GM12878 (cell line): ENCODE results near the gene CIRBP. TPM values are rescaled to one million over a fixed set of nuclear protein-coding genes. Genes with fewer than 3 reads are reported as not detected.

Experiments used
- ATAC-seq: fragments of 200-7000 bp; cut with Tn5 transposase; 3 replicates; pipeline ENCODE4 v1.9.1; 2020; ENCODE audit warnings: mild to moderate bottlenecking, moderate library complexity
- BruUV-seq: library from RNA; stranded (reverse); fragments of 400-500 nt; replicated peaks from 2 replicates; lab custom pipeline; 2021; lab: Mats Ljungman, UMichigan
- CTCF ChIA-PET: fragments of 300-600 bp; sonication (Branson Sonifier 250); formaldehyde crosslinking; extraction: SDS; loops from one replicate; lab custom pipeline; 2021; ENCODE audit warnings: inconsistent platforms; lab: Yijun Ruan, JAX
- POLR2A ChIA-PET: fragments of 350-600 bp; formaldehyde crosslinking; extraction: SDS; loops from one replicate; lab custom pipeline; 2021; ENCODE audit warnings: inconsistent platforms; lab: Charles Lee
- RAD21 ChIA-PET: fragments of 300-600 bp; sonication (Branson Sonifier 250); formaldehyde crosslinking; loops from one replicate; lab custom pipeline; 2023; ENCODE audit warnings: antibody characterized with exemption; ENCODE audit not compliant: unreplicated experiment; lab: Charles Lee
- SMC1A ChIA-PET: fragments of 300-600 bp; sonication (Branson Sonifier 250); formaldehyde crosslinking; loops from one replicate; lab custom pipeline; 2023; ENCODE audit not compliant: unreplicated experiment, uncharacterized antibody; lab: Charles Lee
- DNase-seq: peaks from one replicate; pipeline ENCODE4 v3.0.0-alpha.2; 2011; ENCODE audit warnings: low read depth, low spot score
- FAIRE-seq: peaks from 3 replicates; lab custom pipeline; 2011; peaks lifted over from hg19 to GRCh38; lab: Jason Lieb, UNC
- H2AFZ ChIP-seq: 2 replicates; pipeline ENCODE4 v1.6.0; 2011; ENCODE audit warnings: low read depth, low read length, control low read depth; ENCODE audit not compliant: control insufficient read depth
- H3K27ac ChIP-seq: 2 replicates; pipeline ENCODE4 v1.5.1; 2011; ENCODE audit warnings: control low read depth; ENCODE audit not compliant: control insufficient read depth, insufficient read depth
- H3K27me3 ChIP-seq, 2 experiments: replicated peaks in 1 of 2; 2 replicates each; pipeline versions ENCODE4 v1.6.0 to v1.6.1; 2011; ENCODE audit warnings: low read length in 1 of 2; ENCODE audit not compliant: control insufficient read depth in 2 of 2, insufficient read depth in 2 of 2
- H3K36me3 ChIP-seq, 2 experiments: 2 replicates each; pipeline ENCODE4 v1.5.1; 2011; ENCODE audit warnings: low read length in 1 of 2; ENCODE audit not compliant: control insufficient read depth in 2 of 2, insufficient read depth in 2 of 2
- H3K4me1 ChIP-seq: 2 replicates; pipeline ENCODE4 v1.6.1; 2011; ENCODE audit warnings: mild to moderate bottlenecking, low read length, moderate library complexity, mixed read lengths; ENCODE audit not compliant: control insufficient read depth, insufficient read depth
- H3K4me2 ChIP-seq: 2 replicates; pipeline ENCODE4 v1.6.0; 2011; ENCODE audit warnings: control low read depth; ENCODE audit not compliant: control insufficient read depth, insufficient read depth
- H3K4me3 ChIP-seq: fragments of 200-600 bp; sonication (generic); 2 replicates; pipeline ENCODE4 v1.5.1; 2016
- H3K79me2 ChIP-seq: 2 replicates; pipeline ENCODE4 v1.6.0; 2011; ENCODE audit warnings: low read length; ENCODE audit not compliant: control insufficient read depth, insufficient read depth
- H3K9ac ChIP-seq: 2 replicates; pipeline ENCODE4 v1.8.0; 2011; ENCODE audit warnings: low read length, control low read depth, mixed read lengths; ENCODE audit not compliant: control insufficient read depth, insufficient read depth
- H3K9me3 ChIP-seq: replicated peaks from 3 replicates; pipeline ENCODE4 v1.5.1; 2011; ENCODE audit warnings: mild to moderate bottlenecking, low read length; ENCODE audit not compliant: control insufficient read depth, insufficient read depth
- H4K20me1 ChIP-seq: 2 replicates; pipeline ENCODE4 v1.6.0; 2011; ENCODE audit not compliant: control insufficient read depth, insufficient read depth
- BRCA1 ChIP-seq: IDR thresholded peaks from 2 replicates; pipeline ENCODE4 v1.6.1; 2011; ENCODE audit warnings: low read depth, low read length, improper control_type of control experiment
- E2F4 ChIP-seq: IDR thresholded peaks from 2 replicates; pipeline ENCODE4 v1.6.1; 2012; ENCODE audit warnings: low read depth, low read length, improper control_type of control experiment
- EED ChIP-seq: sonication (generic); IDR thresholded peaks from 2 replicates; pipeline ENCODE4 v1.6.1; 2016; ENCODE audit warnings: antibody characterized with exemption, low read depth
- EGR1 ChIP-seq, 2 experiments: IDR thresholded peaks; 1 replicate in 1 of 2; 2 replicates in 1 of 2; pipeline ENCODE4 v1.6.1; 2011 to 2012; ENCODE audit warnings: low read depth in 2 of 2, low read length in 2 of 2, borderline replicate concordance in 1 of 2, mild to moderate bottlenecking in 1 of 2, moderate library complexity in 1 of 2
- HDAC2 ChIP-seq: fragments of 200-600 bp; sonication (generic); IDR thresholded peaks from 2 replicates; pipeline ENCODE4 v1.6.1; 2017
- HSF1 ChIP-seq: fragments of 150-350 bp; IDR thresholded peaks from 2 replicates; pipeline ENCODE4 v1.6.1; 2014; ENCODE audit warnings: mild to moderate bottlenecking, low read depth, low read length
- MEF2B ChIP-seq: fragments of 450-650 bp; IDR thresholded peaks from 2 replicates; pipeline ENCODE4 v1.6.1; 2018; ENCODE audit warnings: mild to moderate bottlenecking, moderate library complexity; ENCODE audit not compliant: partially characterized antibody, poor library complexity, severe bottlenecking
- NR2F1 ChIP-seq: fragments of 450-650 bp; conservative IDR thresholded peaks from 2 replicates; pipeline ENCODE4 v1.6.1; 2017; ENCODE audit warnings: mild to moderate bottlenecking
- RBBP5 ChIP-seq: fragments of 200-600 bp; sonication (generic); conservative IDR thresholded peaks from 2 replicates; pipeline ENCODE4 v1.6.1; 2016
- RELB ChIP-seq: fragments of 450-650 bp; IDR thresholded peaks from 2 replicates; pipeline ENCODE4 v1.6.1; 2017; ENCODE audit warnings: low read depth, mild to moderate bottlenecking, moderate library complexity
- SMAD5 ChIP-seq: IDR thresholded peaks from 2 replicates; pipeline ENCODE4 v1.6.1; 2016; ENCODE audit warnings: antibody characterized with exemption, low read depth
- SMC3 ChIP-seq: IDR thresholded peaks from 2 replicates; pipeline ENCODE4 v1.6.1; 2011; ENCODE audit warnings: low read length, improper control_type of control experiment, borderline replicate concordance
- USF2 ChIP-seq: IDR thresholded peaks from 2 replicates; pipeline ENCODE4 v1.6.1; 2011; ENCODE audit warnings: low read depth, low read length, improper control_type of control experiment, borderline replicate concordance
- WGBS: methylation state at CpG from one replicate; pipeline ENCODE4 v1.1.6; 2016; ENCODE audit warnings: low lambda C conversion rate; ENCODE audit not compliant: insufficient replicate concordance, insufficient coverage; ENCODE audit errors: missing lambda C conversion rate; 5-methylcytosine and 5-hydroxymethylcytosine counted together
- in situ Hi-C: fragments of 300-500 bp; cut with MboI; formaldehyde crosslinking; loops from 9 replicates; pipeline ENCODE4 v1.14.3; 2018; ENCODE audit warnings: mixed read lengths
- intact Hi-C: fragments of 100-400 bp; cut with micrococcal nuclease; formaldehyde crosslinking; loops from one replicate; pipeline ENCODE4 v1.14.2; 2022; ENCODE audit not compliant: unreplicated experiment
- polyA plus RNA-seq, 11 experiments: library from polyadenylated mRNA; depleted of rRNA in 4 of 11; unstranded in 6 of 11; stranded (reverse) in 5 of 11; fragments of >200 nt; fragmentation: Nextera tagmentation in 4 of 11; fragmentation: Illumina TruSeq in 1 of 11; extraction: Ambion mirVana in 4 of 11; extraction: Trizol in 1 of 11; gene quantifications; 1 replicate in 1 of 11; 2 replicates in 10 of 11; pipeline versions ENCODE4 v1.2.1 to v1.2.3, GENCODE V29; 2011 to 2016; ENCODE audit warnings: inconsistent platforms in 2 of 11, missing spikeins in 2 of 11, low read depth in 1 of 11
- total RNA-seq, 4 experiments: library from RNA; depleted of rRNA in 3 of 4; stranded (reverse); fragments of >200 nt in 3 of 4; fragmentation: Illumina TruSeq in 1 of 4; extraction: Trizol in 1 of 4; gene quantifications; 2 replicates each; pipeline versions ENCODE4 v1.2.1 to v1.2.3, GENCODE V29; 2013 to 2021
- TF ChIP-seq, protein P1 (sequence below): fragments of 450-650 bp; IDR thresholded peaks from 2 replicates; pipeline ENCODE4 v1.6.1; 2016; ENCODE audit warnings: mild to moderate bottlenecking
- TF ChIP-seq, protein P2 (sequence below): fragments of 450-650 bp; IDR thresholded peaks from 2 replicates; pipeline ENCODE4 v1.6.1; 2016; ENCODE audit warnings: mild to moderate bottlenecking

The CIRBP gene
- total and polyA plus RNA-seq, 10 of the 15 experiments (the other 5 are each of a cell fraction or from before 2014, with no cell fraction given) = 27.6 to 335 (median 229) TPM

- Histone ChIP-seq H3K27me3 (no peaks in the 10 kb centered on the region), H2AFZ (no peak overlapping the region), H3K4me3 (peak overlapping the region; percentile 98), H4K20me1 (no peaks in the 10 kb centered on the region; the same call in 1 of the 2 replicates), H3K4me2 (peak overlapping the region; percentile 99), H3K36me3 (peaks cover 34 to 35% of the 10 kb centered on the region in 2 experiments), H3K79me2 (peaks cover 56% of the 10 kb centered on the region), H3K4me1 (peaks cover 41% of the 10 kb centered on the region), H3K9ac (peak overlapping the region; percentile 98), H3K9me3 (no peaks in the 10 kb centered on the region), H3K27ac (peak overlapping the region; percentile 98)
- SMC1A ChIA-PET = interaction anchor here (7.3 kb wide), 1 partner anchor 26 kb away, joined by 172 read pairs; the partner anchor contains the start of gene ATP5F1D
- ATAC-seq (no peak), DNase-seq (no peak), FAIRE-seq (no peak)
- under 1% methylated on average over 8 of the region's 8 CpGs for WGBS
- CTCF ChIA-PET = interaction anchor here (4.0 kb wide), 1 partner anchor 26 kb away, joined by 32 read pairs; no protein-coding TSS in a partner anchor
- no TSS peak for BruUV-seq
- POLR2A ChIA-PET = interaction anchor here (8.7 kb wide), 1 partner anchor 27 kb away, joined by 184 read pairs; the partner anchor contains the start of gene ATP5F1D
- intact Hi-C loops (no loop called here), in situ Hi-C loops (no loop called here)
- RAD21 ChIA-PET = no interaction called here
- TF ChIP-seq NR2F1 (no peak), EED (no peak), E2F4 (peak; percentile 51; the same call in 1 of the 2 replicates), BRCA1 (no peak), EGR1 (IDR thresholded peaks at IDR 0.05; ENCODE audit: borderline replicate concordance in 1 of 2, low read depth in 2 of 2, low read length in 2 of 2) (no peak), SMC3 (no peak), MEF2B (peak; percentile 0), RELB (no peak), RBBP5 (no peak), HDAC2 (no peak), USF2 (no peak), HSF1 (no peak), SMAD5 (0 out of 2 replicates have a peak, but pooled peaks have one; percentile 49)
- TF ChIP-seq, protein P1, sequence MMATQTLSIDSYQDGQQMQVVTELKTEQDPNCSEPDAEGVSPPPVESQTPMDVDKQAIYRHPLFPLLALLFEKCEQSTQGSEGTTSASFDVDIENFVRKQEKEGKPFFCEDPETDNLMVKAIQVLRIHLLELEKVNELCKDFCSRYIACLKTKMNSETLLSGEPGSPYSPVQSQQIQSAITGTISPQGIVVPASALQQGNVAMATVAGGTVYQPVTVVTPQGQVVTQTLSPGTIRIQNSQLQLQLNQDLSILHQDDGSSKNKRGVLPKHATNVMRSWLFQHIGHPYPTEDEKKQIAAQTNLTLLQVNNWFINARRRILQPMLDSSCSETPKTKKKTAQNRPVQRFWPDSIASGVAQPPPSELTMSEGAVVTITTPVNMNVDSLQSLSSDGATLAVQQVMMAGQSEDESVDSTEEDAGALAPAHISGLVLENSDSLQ = no peak
- TF ChIP-seq, protein P2, sequence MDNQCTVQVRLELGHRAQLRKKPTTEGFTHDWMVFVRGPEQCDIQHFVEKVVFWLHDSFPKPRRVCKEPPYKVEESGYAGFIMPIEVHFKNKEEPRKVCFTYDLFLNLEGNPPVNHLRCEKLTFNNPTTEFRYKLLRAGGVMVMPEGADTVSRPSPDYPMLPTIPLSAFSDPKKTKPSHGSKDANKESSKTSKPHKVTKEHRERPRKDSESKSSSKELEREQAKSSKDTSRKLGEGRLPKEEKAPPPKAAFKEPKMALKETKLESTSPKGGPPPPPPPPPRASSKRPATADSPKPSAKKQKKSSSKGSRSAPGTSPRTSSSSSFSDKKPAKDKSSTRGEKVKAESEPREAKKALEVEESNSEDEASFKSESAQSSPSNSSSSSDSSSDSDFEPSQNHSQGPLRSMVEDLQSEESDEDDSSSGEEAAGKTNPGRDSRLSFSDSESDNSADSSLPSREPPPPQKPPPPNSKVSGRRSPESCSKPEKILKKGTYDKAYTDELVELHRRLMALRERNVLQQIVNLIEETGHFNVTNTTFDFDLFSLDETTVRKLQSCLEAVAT = no peak; the same call in 1 of the 2 replicates
Measured at GRCh38 chr19:1270213-1270853, 1.2 kb downstream of the CIRBP start.
